ENCODE data around the gene FOXP1.

FOXP1 gene

DNA sequence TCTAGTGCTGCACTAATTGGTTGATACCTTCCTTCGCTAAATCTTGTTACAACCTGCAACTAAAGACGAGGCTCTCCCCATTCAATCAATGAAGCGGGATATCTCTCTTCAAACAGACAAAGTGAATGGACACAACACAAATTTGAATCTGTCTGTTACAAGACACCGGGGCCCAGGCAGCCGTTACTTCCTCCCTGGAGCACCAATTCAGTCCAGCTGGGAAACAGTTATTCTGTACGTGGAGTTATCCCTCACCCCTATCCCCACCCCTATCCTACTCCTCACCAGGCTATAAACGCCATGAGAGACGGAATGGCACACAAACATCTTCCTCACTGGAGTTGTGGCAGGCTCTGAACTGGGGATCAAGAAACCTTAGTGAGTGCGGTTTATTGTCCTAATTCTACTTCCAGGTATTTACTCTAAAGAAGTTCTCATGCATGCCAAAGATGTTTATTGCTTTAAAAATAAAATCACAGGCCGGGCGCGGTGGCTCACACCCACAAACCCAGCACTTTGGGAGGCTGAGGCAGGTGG is 181.8 kb downstream of the FOXP1 start:
- Histone ChIP-seq H3K4me3 (ENCODE audit: severe bottlenecking) (no peak overlapping the region), H3K9me3 (ENCODE audit: severe bottlenecking) (no peaks in the 10 kb centered on the region), H3K36me3 (ENCODE audit: low read depth) (no peaks in the 10 kb centered on the region), H3K27me3 (ENCODE audit: insufficient read depth, poor library complexity, severe bottlenecking) (no peaks in the 10 kb centered on the region), H3K4me1 (ENCODE audit: insufficient read depth, poor library complexity, severe bottlenecking) (peaks cover 9% of the 10 kb centered on the region), H3K27ac (ENCODE audit: poor library complexity, severe bottlenecking) (no peak overlapping the region)
- TF ChIP-seq, protein P1, sequence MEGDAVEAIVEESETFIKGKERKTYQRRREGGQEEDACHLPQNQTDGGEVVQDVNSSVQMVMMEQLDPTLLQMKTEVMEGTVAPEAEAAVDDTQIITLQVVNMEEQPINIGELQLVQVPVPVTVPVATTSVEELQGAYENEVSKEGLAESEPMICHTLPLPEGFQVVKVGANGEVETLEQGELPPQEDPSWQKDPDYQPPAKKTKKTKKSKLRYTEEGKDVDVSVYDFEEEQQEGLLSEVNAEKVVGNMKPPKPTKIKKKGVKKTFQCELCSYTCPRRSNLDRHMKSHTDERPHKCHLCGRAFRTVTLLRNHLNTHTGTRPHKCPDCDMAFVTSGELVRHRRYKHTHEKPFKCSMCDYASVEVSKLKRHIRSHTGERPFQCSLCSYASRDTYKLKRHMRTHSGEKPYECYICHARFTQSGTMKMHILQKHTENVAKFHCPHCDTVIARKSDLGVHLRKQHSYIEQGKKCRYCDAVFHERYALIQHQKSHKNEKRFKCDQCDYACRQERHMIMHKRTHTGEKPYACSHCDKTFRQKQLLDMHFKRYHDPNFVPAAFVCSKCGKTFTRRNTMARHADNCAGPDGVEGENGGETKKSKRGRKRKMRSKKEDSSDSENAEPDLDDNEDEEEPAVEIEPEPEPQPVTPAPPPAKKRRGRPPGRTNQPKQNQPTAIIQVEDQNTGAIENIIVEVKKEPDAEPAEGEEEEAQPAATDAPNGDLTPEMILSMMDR (IDR thresholded peaks at IDR 0.05; ENCODE audit: poor library complexity, severe bottlenecking): no peak
- DNase-seq (ENCODE audit: low spot score) (no peak), ATAC-seq (ENCODE audit: low read depth) (no peak)

DNA sequence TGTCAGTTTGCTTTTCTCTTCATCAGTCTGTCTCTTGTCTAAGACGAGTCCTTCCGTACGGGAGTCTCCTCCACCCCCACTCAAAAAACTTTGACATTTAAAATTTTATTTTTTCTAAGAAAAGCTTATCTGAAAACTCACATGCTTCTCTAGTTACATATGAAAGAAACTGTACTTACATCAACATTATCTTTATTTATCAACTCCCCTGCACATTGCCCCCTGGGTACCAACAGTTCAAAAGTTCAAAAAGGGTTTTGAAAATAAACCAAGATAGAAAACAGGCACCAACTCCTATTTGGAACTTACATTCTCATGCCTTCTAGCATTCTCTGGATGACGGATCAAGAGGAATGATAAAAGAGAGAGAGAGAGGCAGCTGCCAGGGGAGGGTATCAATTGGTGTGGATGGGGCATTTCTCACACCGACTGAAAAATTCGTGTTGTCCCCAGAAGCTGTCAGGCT is 182.5 kb downstream of the FOXP1 start:
- peaks cover 14% of the 10 kb centered on the region for H3K4me1 ChIP-seq (ENCODE audit: insufficient read depth, poor library complexity, severe bottlenecking)
- no peaks in the 10 kb centered on the region for H3K36me3 ChIP-seq (ENCODE audit: low read depth)
- no peaks in the 10 kb centered on the region for H3K27me3 ChIP-seq (ENCODE audit: insufficient read depth, poor library complexity, severe bottlenecking)
- no peaks in the 10 kb centered on the region for H3K9me3 ChIP-seq (ENCODE audit: severe bottlenecking)
- DNase-seq (ENCODE audit: low spot score) (no peak), ATAC-seq (ENCODE audit: low read depth) (no peak)
- no peak overlapping the region for H3K27ac ChIP-seq (ENCODE audit: poor library complexity, severe bottlenecking)
- H3K4me3 ChIP-seq (ENCODE audit: severe bottlenecking): no peak overlapping the region
- TF ChIP-seq, protein P1 (IDR thresholded peaks at IDR 0.05; ENCODE audit: poor library complexity, severe bottlenecking): no peak

- DNase-seq (ENCODE audit: low spot score) (no peak), ATAC-seq (ENCODE audit: low read depth) (no peak)
- Histone ChIP-seq H3K27ac (ENCODE audit: poor library complexity, severe bottlenecking) (no peak overlapping the region), H3K36me3 (ENCODE audit: low read depth) (no peaks in the 10 kb centered on the region), H3K27me3 (ENCODE audit: insufficient read depth, poor library complexity, severe bottlenecking) (no peaks in the 10 kb centered on the region), H3K4me1 (ENCODE audit: insufficient read depth, poor library complexity, severe bottlenecking) (peaks cover 20% of the 10 kb centered on the region), H3K9me3 (ENCODE audit: severe bottlenecking) (no peaks in the 10 kb centered on the region), H3K4me3 (ENCODE audit: severe bottlenecking) (no peak overlapping the region)
- TF ChIP-seq, protein P1 (IDR thresholded peaks at IDR 0.05; ENCODE audit: poor library complexity, severe bottlenecking): no peak
Measured at GRCh38 chr3:71399478-71399877, 184.1 kb downstream of the FOXP1 start.

GRCh38 chr3:71398157-71398836 is 185.2 kb downstream of the FOXP1 start:
- H3K27me3 ChIP-seq (ENCODE audit: insufficient read depth, poor library complexity, severe bottlenecking): no peaks in the 10 kb centered on the region
- H3K27ac ChIP-seq (ENCODE audit: poor library complexity, severe bottlenecking): no peak overlapping the region
- no peak overlapping the region for H3K4me3 ChIP-seq (ENCODE audit: severe bottlenecking)
- ATAC-seq (ENCODE audit: low read depth) (no peak), DNase-seq (ENCODE audit: low spot score) (no peak)
- TF ChIP-seq, protein P1 (IDR thresholded peaks at IDR 0.05; ENCODE audit: poor library complexity, severe bottlenecking): no peak
- H3K9me3 ChIP-seq (ENCODE audit: severe bottlenecking): no peaks in the 10 kb centered on the region
- H3K36me3 ChIP-seq (ENCODE audit: low read depth): no peaks in the 10 kb centered on the region
- peaks cover 22% of the 10 kb centered on the region for H3K4me1 ChIP-seq (ENCODE audit: insufficient read depth, poor library complexity, severe bottlenecking)

GRCh38 chr3:71397726-71398125 is 185.8 kb downstream of the FOXP1 start:
- Histone ChIP-seq H3K27ac (ENCODE audit: poor library complexity, severe bottlenecking) (no peak overlapping the region), H3K4me3 (ENCODE audit: severe bottlenecking) (no peak overlapping the region), H3K9me3 (ENCODE audit: severe bottlenecking) (no peaks in the 10 kb centered on the region), H3K4me1 (ENCODE audit: insufficient read depth, poor library complexity, severe bottlenecking) (peaks cover 25% of the 10 kb centered on the region), H3K36me3 (ENCODE audit: low read depth) (no peaks in the 10 kb centered on the region), H3K27me3 (ENCODE audit: insufficient read depth, poor library complexity, severe bottlenecking) (no peaks in the 10 kb centered on the region)
- DNase-seq (ENCODE audit: low spot score) (no peak), ATAC-seq (ENCODE audit: low read depth) (no peak)
- TF ChIP-seq, protein P1 (IDR thresholded peaks at IDR 0.05; ENCODE audit: poor library complexity, severe bottlenecking): no peak
